ENCODE data around the gene SNAPIN.

DNA sequence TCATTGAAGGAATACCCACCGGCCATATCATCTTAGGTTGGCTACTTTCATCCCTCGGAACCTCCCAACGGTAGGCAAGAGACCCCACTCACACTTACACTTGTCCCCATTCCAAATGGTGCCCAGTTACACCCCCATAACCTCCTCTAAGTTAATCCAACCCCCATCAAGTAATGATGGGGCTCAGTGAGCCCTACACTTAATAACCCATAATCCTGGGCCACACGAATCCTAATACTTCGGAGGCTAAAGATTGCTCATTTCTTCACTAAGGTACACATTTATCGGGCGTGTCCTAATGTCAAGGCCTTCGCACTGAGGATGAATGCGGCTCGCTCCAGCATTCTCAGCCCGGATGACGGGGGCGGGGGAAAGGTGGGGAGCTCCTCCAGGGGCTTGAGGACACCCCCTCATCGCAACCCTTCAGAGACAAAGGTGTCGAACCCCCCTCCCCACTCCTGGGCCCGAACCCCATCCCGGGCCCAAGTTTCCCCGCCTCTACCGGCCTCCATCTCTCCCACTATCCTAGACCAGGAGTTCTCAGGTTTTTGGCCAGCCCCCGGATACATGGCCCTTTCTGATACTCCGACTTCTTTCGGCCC is 11.9 kb downstream of the SNAPIN start:
- TF ChIP-seq, protein P1, sequence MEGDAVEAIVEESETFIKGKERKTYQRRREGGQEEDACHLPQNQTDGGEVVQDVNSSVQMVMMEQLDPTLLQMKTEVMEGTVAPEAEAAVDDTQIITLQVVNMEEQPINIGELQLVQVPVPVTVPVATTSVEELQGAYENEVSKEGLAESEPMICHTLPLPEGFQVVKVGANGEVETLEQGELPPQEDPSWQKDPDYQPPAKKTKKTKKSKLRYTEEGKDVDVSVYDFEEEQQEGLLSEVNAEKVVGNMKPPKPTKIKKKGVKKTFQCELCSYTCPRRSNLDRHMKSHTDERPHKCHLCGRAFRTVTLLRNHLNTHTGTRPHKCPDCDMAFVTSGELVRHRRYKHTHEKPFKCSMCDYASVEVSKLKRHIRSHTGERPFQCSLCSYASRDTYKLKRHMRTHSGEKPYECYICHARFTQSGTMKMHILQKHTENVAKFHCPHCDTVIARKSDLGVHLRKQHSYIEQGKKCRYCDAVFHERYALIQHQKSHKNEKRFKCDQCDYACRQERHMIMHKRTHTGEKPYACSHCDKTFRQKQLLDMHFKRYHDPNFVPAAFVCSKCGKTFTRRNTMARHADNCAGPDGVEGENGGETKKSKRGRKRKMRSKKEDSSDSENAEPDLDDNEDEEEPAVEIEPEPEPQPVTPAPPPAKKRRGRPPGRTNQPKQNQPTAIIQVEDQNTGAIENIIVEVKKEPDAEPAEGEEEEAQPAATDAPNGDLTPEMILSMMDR (IDR thresholded peaks at IDR 0.05) = no peak
- TF ChIP-seq POLR2AphosphoS5 (IDR thresholded peaks at IDR 0.05; ENCODE audit: low read depth, low read length) = no peak
- TF ChIP-seq, protein P2, sequence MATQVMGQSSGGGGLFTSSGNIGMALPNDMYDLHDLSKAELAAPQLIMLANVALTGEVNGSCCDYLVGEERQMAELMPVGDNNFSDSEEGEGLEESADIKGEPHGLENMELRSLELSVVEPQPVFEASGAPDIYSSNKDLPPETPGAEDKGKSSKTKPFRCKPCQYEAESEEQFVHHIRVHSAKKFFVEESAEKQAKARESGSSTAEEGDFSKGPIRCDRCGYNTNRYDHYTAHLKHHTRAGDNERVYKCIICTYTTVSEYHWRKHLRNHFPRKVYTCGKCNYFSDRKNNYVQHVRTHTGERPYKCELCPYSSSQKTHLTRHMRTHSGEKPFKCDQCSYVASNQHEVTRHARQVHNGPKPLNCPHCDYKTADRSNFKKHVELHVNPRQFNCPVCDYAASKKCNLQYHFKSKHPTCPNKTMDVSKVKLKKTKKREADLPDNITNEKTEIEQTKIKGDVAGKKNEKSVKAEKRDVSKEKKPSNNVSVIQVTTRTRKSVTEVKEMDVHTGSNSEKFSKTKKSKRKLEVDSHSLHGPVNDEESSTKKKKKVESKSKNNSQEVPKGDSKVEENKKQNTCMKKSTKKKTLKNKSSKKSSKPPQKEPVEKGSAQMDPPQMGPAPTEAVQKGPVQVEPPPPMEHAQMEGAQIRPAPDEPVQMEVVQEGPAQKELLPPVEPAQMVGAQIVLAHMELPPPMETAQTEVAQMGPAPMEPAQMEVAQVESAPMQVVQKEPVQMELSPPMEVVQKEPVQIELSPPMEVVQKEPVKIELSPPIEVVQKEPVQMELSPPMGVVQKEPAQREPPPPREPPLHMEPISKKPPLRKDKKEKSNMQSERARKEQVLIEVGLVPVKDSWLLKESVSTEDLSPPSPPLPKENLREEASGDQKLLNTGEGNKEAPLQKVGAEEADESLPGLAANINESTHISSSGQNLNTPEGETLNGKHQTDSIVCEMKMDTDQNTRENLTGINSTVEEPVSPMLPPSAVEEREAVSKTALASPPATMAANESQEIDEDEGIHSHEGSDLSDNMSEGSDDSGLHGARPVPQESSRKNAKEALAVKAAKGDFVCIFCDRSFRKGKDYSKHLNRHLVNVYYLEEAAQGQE (IDR thresholded peaks at IDR 0.05; ENCODE audit: insufficient read depth in 1 of 2, low read depth in 2 of 2, low read length in 1 of 2) = 0 out of 4 replicates have a peak, but pooled peaks of 1 of the 2 experiments have one; percentile 15

All from Panc1 (cell line).